HCT116 (cell line): ENCODE results near the gene AAK1.

ENCODE experiments used
- ATF3 ChIP-seq: IDR thresholded peaks from 2 replicates; pipeline ENCODE4 v1.6.1; 2012
- CBX3 ChIP-seq: IDR thresholded peaks from 2 replicates; pipeline ENCODE4 v1.6.1; 2012; ENCODE audit warnings: low read depth
- CEBPB ChIP-seq: IDR thresholded peaks from 2 replicates; pipeline ENCODE4 v1.6.1; 2012; ENCODE audit warnings: low read depth
- CTCF ChIP-seq, 3 experiments: fragments of 200-600 bp in 1 of 3; sonication (generic) in 1 of 3; IDR thresholded peaks in 2 of 3; conservative IDR thresholded peaks in 1 of 3; 2 replicates each; pipeline ENCODE4 v1.5.1; 2012 to 2017; ENCODE audit warnings: low read depth in 2 of 3, low read length in 2 of 3, antibody characterized with exemption in 1 of 3, borderline replicate concordance in 1 of 3, control low read depth in 1 of 3, mild to moderate bottlenecking in 1 of 3, mixed read lengths in 1 of 3, mixed run types in 1 of 3, moderate library complexity in 1 of 3; ENCODE audit not compliant: insufficient read depth in 1 of 3
- EZH2 ChIP-seq: fragments of 200-600 bp; sonication (generic); IDR thresholded peaks from 2 replicates; pipeline ENCODE4 v1.6.1; 2017; ENCODE audit warnings: antibody characterized with exemption, mixed run types
- JUND ChIP-seq: IDR thresholded peaks from 2 replicates; pipeline ENCODE4 v1.6.1; 2012
- MAX ChIP-seq: IDR thresholded peaks from 2 replicates; pipeline ENCODE4 v1.6.1; 2012
- POLR2A ChIP-seq: IDR thresholded peaks from 2 replicates; pipeline ENCODE4 v1.7.0; 2011; ENCODE audit warnings: borderline replicate concordance; ENCODE audit not compliant: insufficient read depth, insufficient read length; ENCODE audit errors: extremely low read depth
- POLR2AphosphoS5 ChIP-seq: IDR thresholded peaks from 2 replicates; pipeline ENCODE4 v1.6.1; 2011; ENCODE audit warnings: mild to moderate bottlenecking, low read depth, low read length, moderate library complexity
- RAD21 ChIP-seq: IDR thresholded peaks from 2 replicates; pipeline ENCODE4 v1.6.1; 2012; ENCODE audit warnings: low read depth, mild to moderate bottlenecking
- REST ChIP-seq: IDR thresholded peaks from 2 replicates; pipeline ENCODE4 v1.6.1; 2012; ENCODE audit warnings: low read depth
- SRF ChIP-seq: IDR thresholded peaks from 2 replicates; pipeline ENCODE4 v1.6.1; 2012; ENCODE audit warnings: low read depth
- YY1 ChIP-seq: IDR thresholded peaks from 2 replicates; pipeline ENCODE4 v1.6.1; 2011; ENCODE audit warnings: low read length, low read depth, moderate library complexity, mild to moderate bottlenecking; ENCODE audit not compliant: insufficient replicate concordance; ENCODE audit errors: extremely low read depth

- TF ChIP-seq CEBPB (no peak), POLR2A (no peak), CBX3 (no peak), CTCF (IDR thresholded peaks at IDR 0.05 in 2 of 3, conservative IDR thresholded peaks at IDR 0.05 in 1 of 3; ENCODE audit: borderline replicate concordance in 1 of 3, insufficient read depth in 1 of 3, low read depth in 2 of 3, low read length in 2 of 3) (no peak), EZH2 (no peak), YY1 (no peak), REST (no peak), ATF3 (no peak), MAX (no peak), RAD21 (no peak), POLR2AphosphoS5 (no peak), JUND (no peak), SRF (no peak)
Measured at GRCh38 chr2:69584127-69584889, 59.2 kb downstream of the AAK1 start.
